Measurements from ENCODE around the gene EXOC6B.

DNA sequence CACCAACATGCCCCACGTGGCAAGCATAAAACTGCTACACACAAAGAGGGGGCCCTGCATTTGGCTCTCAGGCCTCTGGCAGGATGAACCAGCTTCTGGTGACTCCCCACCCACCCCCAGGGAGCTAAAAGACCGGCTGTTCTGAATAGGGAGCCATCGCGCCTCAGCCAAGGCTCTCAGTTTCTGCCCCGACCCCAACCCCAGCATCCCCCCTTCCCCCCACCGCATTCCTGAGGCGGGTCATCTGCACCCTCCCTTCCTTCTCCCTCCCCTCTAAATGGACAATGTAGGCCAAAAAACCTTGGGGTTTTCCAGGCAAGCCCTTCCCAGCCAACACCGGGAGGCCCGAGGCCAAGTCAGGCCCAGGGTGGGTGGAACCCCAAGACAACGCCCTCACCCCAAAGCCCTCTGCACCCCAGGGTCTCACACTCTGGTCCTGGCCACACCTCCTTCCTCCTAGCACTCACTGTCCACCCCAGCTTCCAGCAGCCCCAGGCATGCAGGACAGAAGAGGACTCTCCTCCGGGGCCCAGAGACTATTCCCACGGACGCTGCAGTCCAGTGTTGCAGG, 683.9 kb downstream of the EXOC6B start:
- TF ChIP-seq POLR2AphosphoS5 (IDR thresholded peaks at IDR 0.05), result no peak
- TF ChIP-seq, protein P1, sequence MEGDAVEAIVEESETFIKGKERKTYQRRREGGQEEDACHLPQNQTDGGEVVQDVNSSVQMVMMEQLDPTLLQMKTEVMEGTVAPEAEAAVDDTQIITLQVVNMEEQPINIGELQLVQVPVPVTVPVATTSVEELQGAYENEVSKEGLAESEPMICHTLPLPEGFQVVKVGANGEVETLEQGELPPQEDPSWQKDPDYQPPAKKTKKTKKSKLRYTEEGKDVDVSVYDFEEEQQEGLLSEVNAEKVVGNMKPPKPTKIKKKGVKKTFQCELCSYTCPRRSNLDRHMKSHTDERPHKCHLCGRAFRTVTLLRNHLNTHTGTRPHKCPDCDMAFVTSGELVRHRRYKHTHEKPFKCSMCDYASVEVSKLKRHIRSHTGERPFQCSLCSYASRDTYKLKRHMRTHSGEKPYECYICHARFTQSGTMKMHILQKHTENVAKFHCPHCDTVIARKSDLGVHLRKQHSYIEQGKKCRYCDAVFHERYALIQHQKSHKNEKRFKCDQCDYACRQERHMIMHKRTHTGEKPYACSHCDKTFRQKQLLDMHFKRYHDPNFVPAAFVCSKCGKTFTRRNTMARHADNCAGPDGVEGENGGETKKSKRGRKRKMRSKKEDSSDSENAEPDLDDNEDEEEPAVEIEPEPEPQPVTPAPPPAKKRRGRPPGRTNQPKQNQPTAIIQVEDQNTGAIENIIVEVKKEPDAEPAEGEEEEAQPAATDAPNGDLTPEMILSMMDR (IDR thresholded peaks at IDR 0.05), result no peak
- no peak for TF ChIP-seq POLR2A (IDR thresholded peaks at IDR 0.05)
- TF ChIP-seq EP300 (IDR thresholded peaks at IDR 0.05), result no peak

All from stomach (tissue), 4 donors.